GM18951 (cell line): Measurements from ENCODE around the gene OR6C68.

ENCODE experiments used
- POLR2A ChIP-seq: IDR thresholded peaks from 4 replicates; pipeline ENCODE4 v1.6.1; 2011; ENCODE audit warnings: mild to moderate bottlenecking; ENCODE audit not compliant: insufficient read length, insufficient read depth; ENCODE audit errors: extremely low read depth
- in situ Hi-C: fragments of 300-500 bp; cut with MboI; formaldehyde crosslinking; loops from one replicate; pipeline ENCODE4 v1.12.0; 2022; ENCODE audit warnings: low sequenced_read_pairs, mixed read lengths, inconsistent platforms; ENCODE audit not compliant: unreplicated experiment

OR6C68 gene

DNA sequence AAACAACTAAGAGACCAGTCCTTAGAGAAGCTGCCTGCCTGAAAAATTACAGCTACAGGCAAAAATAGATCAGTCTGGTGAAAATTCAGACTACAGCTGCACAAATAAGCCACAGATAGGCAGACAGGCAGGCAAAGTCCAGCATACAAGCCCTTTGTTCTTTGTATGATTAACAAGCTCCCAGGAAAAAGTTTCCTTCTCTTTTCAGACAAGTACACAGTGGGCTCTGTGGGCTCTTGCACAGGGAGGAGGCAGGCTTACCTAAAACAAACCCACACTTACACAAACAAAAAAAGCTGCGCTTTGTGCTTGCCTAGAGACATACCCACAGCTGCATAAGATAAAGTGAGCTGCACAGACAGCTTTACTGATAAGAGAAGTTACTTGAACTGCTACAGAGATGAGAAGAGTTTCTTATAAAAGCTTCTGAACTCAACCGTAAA is 7.7 kb downstream of the OR6C68 start:
- TF ChIP-seq POLR2A, result no peak
- in situ Hi-C loops, result no loop called here

DNA sequence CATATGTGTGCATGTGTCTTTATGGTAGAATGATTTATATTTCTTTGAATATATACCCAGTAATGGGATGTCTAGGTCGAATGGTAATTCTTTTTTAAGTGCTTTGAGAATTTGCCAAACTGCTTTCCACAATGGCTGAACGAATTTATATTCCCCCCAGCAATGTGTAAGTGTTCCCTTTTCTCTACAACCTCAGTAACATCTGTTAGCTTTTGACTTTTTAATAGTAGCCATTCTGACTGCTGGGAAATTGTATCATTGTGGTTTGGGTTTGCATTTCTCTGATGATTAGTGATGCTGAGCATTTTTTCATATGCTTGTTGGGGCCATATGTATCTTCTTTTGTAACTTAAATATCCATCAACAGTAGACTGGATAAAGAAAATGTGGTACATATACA is 9.4 kb downstream of the OR6C68 start:
- no peak for TF ChIP-seq POLR2A
- in situ Hi-C loops, result no loop called here

GRCh38 chr12:55515696-55516095 is 23.5 kb downstream of the OR6C68 start:
- in situ Hi-C loops, result no loop called here

GRCh38 chr12:55516391-55516790 is 24.2 kb downstream of the OR6C68 start:
- in situ Hi-C loops, result no loop called here
- TF ChIP-seq POLR2A, result no peak

More at GRCh38 chr12:55515696-55516095, 23.5 kb downstream of the OR6C68 start:
- TF ChIP-seq POLR2A, result no peak
